GM20431 (cell line): ENCODE measurements around the gene WDR89.
"Not testable (repeated sequence)": the region's sequence is repeated elsewhere in the genome, so short reads cannot be mapped to it uniquely, and the experiment has no call there.

Source experiments
- in situ Hi-C: fragments of 300-500 bp; cut with MseI, MboI; formaldehyde crosslinking; loops from one replicate; pipeline ENCODE4 v1.15.0; 2020; ENCODE audit warnings: low sequenced_read_pairs; ENCODE audit not compliant: unreplicated experiment

WDR89 gene

DNA sequence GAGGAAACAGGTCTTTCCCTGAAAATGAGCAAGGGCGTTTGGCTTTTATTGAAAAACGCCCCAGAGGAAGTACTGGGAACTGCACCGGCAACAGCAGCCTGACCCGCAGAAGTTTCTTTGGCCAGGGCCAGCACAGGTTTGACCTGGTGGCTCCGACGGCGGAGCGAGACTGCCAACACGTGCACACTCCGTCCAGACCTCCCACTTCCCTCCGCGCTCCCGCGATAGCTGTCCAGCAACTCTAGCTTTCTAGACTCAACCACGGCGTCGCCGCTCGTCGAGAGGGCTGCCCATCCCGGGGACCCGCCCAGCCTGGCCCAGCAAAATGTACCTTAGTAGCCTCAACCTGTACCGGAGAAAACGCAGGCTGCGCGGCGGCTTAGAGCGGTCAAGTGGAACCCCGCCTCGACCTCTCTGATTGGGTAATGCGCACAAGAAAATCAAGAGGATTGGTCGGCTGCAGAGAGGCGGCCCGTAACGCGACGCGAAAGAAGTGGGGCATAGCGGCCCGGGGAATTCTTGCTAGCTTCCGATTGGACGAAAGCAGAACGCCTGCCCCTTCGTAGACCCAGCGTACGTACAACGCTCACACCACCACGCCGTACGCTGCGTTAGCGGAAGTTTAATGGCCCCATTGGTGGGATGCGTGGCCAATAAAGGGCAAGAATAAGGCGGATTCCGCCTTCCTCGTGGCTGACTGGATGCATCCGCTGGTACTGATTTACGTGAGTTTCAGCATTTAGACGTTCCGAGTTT, at the start of gene WDR89:
Gene WDR89 (minus strand): TSS at position 399 of the 756 bp plus-strand sequence. CDS start 41,929 bp downstream, outside the sequence.
- in situ Hi-C loops: no loop called here

DNA sequence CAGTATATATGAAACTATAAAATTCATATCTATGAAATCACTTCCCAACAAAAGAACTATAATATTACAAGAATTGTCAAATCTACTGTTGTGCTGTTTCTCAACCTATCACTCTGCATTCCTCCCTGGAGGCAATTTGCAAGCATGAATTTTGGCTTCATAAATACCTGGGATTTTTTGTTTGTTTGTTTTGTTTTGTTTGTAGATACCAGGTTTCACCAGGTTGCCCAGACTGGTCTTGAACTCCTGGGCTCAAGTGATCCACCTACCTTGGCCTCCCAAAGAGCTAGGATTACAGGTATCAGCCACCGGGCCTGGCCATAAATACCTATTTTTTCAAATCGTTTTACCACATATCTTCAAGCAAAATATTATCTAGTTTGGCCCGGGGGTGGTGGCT, 47.5 kb upstream of the WDR89 start:
- in situ Hi-C loops: no loop called here

GRCh38 chr14:63686926-63687325, 45.3 kb upstream of the WDR89 start:
- in situ Hi-C loops: no loop called here

GRCh38 chr14:63685401-63685800, 43.7 kb upstream of the WDR89 start:
- in situ Hi-C loops: no loop called here

DNA sequence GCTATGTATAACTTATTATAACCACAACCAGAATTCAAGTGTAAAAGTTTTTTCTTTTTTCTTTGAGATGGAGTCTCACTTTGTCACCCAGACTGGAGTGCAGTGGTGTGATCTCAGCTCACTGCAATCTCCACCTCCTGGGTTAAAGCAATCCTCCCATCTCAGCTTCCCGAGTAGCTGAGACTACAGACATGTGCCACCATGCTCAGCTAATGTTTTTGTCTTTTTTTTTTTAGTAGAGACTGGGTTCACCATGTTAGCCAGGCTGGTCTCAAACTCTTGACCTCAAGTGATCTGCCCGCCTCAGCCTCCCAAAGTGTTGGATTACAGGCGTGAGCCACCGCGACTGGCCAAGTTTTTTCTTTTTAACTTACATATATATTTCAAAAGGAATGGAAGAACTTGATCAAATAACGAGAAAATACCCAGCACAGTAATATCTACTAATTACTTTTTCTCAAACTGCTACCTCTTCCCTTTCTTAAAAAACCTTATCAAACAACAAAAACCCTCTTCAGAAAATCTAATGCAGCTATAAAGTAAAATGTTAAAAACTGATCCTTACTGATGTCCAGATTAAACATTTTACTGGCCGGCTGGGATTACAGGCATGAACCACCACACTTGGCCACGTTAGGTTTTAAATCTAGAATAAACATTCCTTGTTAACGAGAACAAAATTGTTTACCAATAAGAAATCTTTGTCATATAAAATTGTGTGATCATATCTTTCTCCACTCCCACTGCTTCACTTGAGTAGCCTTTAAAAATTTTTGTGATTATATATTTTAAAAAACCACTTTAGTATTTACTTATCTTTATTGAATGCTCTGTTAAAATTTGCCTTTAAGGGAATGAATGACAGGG, 41.3 kb upstream of the WDR89 start:
- in situ Hi-C loops: no loop called here

DNA sequence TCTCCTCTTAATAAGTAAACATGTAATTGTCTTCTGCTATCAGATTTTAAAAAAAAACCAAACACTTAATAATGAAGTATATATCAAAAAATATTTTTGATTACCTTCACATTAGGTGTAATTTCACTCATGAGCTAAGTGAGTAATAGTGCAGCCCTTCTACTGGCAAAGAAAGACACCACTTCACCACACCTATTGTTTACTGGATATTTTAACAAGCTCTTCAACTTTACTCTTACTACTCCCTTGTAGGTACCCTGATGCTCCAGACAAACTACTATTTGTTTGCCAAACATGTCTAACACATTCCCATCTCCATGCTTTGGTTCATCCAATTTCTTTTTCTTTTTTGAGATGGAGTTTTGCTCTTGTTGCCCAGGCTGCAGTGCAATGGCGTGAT, 36.9 kb upstream of the WDR89 start:
- in situ Hi-C loops: no loop called here

GRCh38 chr14:63677891-63678379, 36.3 kb upstream of the WDR89 start:
- in situ Hi-C loops: no loop called here

DNA sequence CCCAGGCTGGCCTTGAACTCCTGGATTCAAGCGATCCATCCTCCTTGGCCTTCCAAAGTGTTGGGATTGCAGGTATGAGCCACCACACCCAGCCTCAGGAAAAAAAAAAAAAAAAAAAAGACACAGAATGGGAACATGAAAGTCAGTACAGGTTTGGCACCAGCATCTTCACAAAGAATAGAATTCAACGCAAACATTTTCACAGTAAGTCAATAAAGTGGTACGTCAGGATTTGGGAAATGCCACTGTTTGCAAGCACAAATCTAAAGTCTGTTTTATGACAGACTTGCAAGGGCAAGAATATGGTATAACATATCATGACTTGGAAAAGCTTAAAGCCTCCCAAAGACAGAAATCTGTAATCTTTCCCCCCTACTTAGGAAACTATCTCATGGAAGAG, 34.9 kb upstream of the WDR89 start:
- in situ Hi-C loops: no loop called here

DNA sequence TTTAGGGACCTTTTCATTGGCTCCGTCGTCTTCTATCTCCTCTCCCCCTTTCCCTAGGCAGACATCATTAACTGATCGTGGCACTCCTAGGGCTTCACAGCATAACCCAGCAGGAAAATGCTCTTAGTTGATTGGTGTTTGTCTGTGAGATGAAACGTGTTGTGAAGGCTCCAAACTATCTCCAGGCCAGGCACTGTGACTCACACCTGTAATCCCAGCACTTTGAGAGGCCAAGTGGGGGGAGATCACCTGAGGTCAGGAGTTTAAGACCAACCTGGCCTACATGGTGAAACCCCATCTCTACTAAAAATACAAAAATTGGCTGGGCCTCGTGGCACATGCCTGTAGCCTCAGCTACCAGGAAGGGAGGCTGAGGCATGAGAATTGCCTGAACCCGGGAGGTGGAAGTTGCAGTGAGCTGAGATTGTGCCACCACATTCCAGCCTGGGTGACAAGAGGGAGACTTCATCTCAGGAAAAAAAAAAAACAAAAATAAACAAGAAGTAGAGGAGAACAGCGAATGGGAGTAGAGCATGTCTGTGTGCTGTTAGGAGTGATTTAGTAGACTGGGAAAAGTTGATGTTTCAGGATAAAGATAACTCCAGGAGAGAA, 32.3 kb upstream of the WDR89 start:
- in situ Hi-C loops: no loop called here

DNA sequence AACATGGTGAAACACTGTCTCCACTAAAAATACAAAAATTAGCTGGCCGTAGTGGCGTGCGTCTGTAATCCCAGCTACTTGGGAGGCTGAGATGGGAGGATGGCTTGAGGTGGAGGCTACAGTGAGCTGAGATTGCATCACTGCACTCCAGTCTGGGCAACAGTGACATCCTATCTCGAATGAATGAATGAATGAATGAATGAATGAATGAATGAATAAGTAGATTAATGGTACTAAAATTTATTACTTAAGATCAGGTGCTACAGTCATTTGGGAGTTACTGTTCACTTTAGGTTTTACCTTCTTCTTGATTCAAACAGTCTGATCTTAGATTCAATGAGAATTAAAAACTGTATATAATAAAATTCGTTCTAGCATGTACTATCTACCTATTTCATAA, 31.6 kb upstream of the WDR89 start:
- in situ Hi-C loops: no loop called here

DNA sequence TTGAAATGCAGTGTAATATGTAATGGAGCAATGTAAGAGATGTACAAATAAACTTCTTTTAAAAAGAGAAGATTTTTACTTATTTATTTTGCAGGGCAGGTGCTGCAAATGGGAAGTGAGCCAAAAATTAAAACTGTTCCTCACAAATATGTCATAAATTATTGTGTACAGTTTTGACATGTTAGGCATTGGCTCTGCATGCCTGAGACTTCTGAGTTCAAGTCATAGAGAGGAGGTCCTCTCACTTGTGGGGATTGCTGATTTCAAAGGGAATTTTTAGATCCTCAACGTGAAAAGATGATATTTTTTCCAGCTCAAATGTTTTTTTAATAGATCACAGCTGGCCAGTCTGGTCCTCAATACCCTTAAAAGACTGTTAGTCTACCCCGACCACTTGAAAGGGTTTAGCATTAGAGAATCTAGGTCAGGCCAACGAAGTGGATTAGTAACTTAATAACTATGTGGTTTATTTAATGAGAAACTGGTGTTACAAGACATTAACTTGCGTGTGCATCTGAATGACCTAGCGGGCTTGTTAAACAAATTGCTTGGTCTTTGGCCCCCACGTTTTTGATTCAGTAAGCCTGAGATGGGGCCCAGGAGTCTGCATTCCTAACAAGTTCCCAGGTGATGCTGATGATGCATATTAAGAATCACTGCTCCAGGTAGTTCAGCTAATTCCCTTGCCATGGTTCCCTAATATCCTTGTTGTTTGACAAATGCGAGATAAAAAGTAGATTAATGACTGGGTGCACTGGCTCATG, 30.9 kb upstream of the WDR89 start:
- in situ Hi-C loops: no loop called here

GRCh38 chr14:63671987-63672386, 30.3 kb upstream of the WDR89 start:
- in situ Hi-C loops: no loop called here

GRCh38 chr14:63670692-63671091, 29.0 kb upstream of the WDR89 start:
- in situ Hi-C loops: no loop called here

- in situ Hi-C loops: no loop called here
Observed at GRCh38 chr14:63666335-63666734, 24.7 kb upstream of the WDR89 start.

- in situ Hi-C loops: no loop called here
Observed at GRCh38 chr14:63663428-63664341, 22.0 kb upstream of the WDR89 start.

- in situ Hi-C loops: no loop called here
Observed at GRCh38 chr14:63662776-63663175, 21.1 kb upstream of the WDR89 start.

GRCh38 chr14:63661881-63662280, 20.2 kb upstream of the WDR89 start:
- in situ Hi-C loops: not testable (repeated sequence)

DNA sequence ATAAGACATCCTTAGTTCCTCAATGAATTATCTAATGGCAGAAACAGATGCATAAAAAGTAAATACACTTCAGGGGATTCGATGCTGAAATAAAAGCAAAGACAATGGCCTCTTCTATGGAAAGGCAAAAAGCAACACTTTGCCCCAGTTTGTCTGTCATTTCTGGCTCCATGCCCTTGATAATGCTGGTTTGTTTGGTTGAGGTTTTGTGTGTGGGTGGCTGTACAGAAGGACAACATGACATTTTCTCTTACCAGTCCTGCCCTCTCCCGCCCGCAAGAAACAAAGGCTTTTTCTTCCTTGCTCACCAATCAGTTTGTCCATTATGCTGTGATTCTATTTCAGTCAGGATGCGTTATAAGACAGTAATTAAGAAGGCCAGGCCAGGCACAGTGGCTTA, 18.1 kb upstream of the WDR89 start:
- in situ Hi-C loops: no loop called here

- in situ Hi-C loops: no loop called here
Observed at GRCh38 chr14:63656194-63656593, 14.5 kb upstream of the WDR89 start.
